ENCODE results near the gene MYD88.

The MYD88 gene

DNA sequence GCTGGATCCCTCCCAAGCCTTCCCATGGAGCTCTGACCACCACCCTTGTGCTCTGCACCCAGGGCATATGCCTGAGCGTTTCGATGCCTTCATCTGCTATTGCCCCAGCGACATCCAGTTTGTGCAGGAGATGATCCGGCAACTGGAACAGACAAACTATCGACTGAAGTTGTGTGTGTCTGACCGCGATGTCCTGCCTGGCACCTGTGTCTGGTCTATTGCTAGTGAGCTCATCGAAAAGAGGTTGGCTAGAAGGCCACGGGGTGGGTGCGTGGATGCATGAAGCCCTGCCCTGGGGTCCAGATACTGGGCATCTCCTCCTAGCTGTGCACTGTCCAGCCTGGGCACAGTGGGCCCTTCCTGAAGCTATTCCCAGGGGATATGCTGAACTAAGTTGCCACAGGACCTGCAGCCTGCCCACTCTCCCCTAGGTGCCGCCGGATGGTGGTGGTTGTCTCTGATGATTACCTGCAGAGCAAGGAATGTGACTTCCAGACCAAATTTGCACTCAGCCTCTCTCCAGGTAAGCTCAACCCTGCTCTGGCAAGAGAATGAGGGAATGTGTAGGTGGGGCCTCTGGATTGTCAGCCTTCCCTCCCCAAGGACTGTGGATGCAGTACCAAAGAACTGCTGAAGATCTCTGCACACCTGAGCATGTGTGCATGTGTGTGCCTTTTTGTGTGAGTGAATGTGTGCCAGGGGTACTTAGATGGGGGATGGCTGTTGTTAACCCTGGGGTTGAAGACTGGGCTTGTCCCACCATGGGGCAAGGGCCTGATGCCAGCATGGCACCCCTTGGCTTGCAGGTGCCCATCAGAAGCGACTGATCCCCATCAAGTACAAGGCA, 2.1 kb downstream of the MYD88 start:
- H3K9ac ChIP-seq (ENCODE audit: low read depth, low read length), result no peak overlapping the region

DNA sequence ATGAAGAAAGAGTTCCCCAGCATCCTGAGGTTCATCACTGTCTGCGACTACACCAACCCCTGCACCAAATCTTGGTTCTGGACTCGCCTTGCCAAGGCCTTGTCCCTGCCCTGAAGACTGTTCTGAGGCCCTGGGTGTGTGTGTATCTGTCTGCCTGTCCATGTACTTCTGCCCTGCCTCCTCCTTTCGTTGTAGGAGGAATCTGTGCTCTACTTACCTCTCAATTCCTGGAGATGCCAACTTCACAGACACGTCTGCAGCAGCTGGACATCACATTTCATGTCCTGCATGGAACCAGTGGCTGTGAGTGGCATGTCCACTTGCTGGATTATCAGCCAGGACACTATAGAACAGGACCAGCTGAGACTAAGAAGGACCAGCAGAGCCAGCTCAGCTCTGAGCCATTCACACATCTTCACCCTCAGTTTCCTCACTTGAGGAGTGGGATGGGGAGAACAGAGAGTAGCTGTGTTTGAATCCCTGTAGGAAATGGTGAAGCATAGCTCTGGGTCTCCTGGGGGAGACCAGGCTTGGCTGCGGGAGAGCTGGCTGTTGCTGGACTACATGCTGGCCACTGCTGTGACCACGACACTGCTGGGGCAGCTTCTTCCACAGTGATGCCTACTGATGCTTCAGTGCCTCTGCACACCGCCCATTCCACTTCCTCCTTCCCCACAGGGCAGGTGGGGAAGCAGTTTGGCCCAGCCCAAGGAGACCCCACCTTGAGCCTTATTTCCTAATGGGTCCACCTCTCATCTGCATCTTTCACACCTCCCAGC, 2.9 kb downstream of the MYD88 start:
- Histone ChIP-seq H3K4me2 (ENCODE audit: low read length) (no peak overlapping the region), H3K4me3 (ENCODE audit: low read length) (no peak overlapping the region), H3K27me3 (ENCODE audit: control insufficient read depth, insufficient read depth, low read length) (no peaks in the 10 kb centered on the region), H3K36me3 (ENCODE audit: insufficient read depth, low read length) (peaks cover 12% of the 10 kb centered on the region), H3K9ac (ENCODE audit: low read depth, low read length) (no peak overlapping the region), H3K9me3 (replicated peaks; ENCODE audit: low read length) (no peaks in the 10 kb centered on the region), H3K4me1 (ENCODE audit: control insufficient read depth, insufficient read depth, low read length) (peaks cover 16% of the 10 kb centered on the region)

More for the DNA sequence above, 2.1 kb downstream of the MYD88 start:
- Histone ChIP-seq H3K36me3 (ENCODE audit: insufficient read depth, low read length) (peaks cover 12% of the 10 kb centered on the region), H3K4me3 (ENCODE audit: low read length) (no peak overlapping the region), H3K4me2 (ENCODE audit: low read length) (no peak overlapping the region), H3K4me1 (ENCODE audit: control insufficient read depth, insufficient read depth, low read length) (peaks cover 21% of the 10 kb centered on the region), H3K27me3 (ENCODE audit: control insufficient read depth, insufficient read depth, low read length) (no peaks in the 10 kb centered on the region), H3K9me3 (replicated peaks; ENCODE audit: low read length) (no peaks in the 10 kb centered on the region)

DNA sequence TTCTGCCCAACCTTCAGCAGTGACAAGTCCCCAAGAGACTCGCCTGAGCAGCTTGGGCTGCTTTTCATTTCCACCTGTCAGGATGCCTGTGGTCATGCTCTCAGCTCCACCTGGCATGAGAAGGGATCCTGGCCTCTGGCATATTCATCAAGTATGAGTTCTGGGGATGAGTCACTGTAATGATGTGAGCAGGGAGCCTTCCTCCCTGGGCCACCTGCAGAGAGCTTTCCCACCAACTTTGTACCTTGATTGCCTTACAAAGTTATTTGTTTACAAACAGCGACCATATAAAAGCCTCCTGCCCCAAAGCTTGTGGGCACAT, 3.5 kb downstream of the MYD88 start:
- peaks cover 12% of the 10 kb centered on the region for H3K36me3 ChIP-seq (ENCODE audit: insufficient read depth, low read length)
- H3K9ac ChIP-seq (ENCODE audit: low read depth, low read length), result no peak overlapping the region
- no peak overlapping the region for H3K4me3 ChIP-seq (ENCODE audit: low read length)
- H3K4me1 ChIP-seq (ENCODE audit: control insufficient read depth, insufficient read depth, low read length), result peaks cover 16% of the 10 kb centered on the region
- H3K4me2 ChIP-seq (ENCODE audit: low read length), result no peak overlapping the region
- no peaks in the 10 kb centered on the region for H3K9me3 ChIP-seq (replicated peaks; ENCODE audit: low read length)
- no peaks in the 10 kb centered on the region for H3K27me3 ChIP-seq (ENCODE audit: control insufficient read depth, insufficient read depth, low read length)

GRCh38 chr3:38142959-38143358, 4.5 kb downstream of the MYD88 start:
- no peaks in the 10 kb centered on the region for H3K9me3 ChIP-seq (replicated peaks; ENCODE audit: low read length)
- no peaks in the 10 kb centered on the region for H3K27me3 ChIP-seq (ENCODE audit: control insufficient read depth, insufficient read depth, low read length)
- peaks cover 12% of the 10 kb centered on the region for H3K36me3 ChIP-seq (ENCODE audit: insufficient read depth, low read length)
- no peak overlapping the region for H3K4me2 ChIP-seq (ENCODE audit: low read length)
- H3K4me1 ChIP-seq (ENCODE audit: control insufficient read depth, insufficient read depth, low read length), result peaks cover 9% of the 10 kb centered on the region
- H3K4me3 ChIP-seq (ENCODE audit: low read length), result no peak overlapping the region
- no peak overlapping the region for H3K9ac ChIP-seq (ENCODE audit: low read depth, low read length)

DNA sequence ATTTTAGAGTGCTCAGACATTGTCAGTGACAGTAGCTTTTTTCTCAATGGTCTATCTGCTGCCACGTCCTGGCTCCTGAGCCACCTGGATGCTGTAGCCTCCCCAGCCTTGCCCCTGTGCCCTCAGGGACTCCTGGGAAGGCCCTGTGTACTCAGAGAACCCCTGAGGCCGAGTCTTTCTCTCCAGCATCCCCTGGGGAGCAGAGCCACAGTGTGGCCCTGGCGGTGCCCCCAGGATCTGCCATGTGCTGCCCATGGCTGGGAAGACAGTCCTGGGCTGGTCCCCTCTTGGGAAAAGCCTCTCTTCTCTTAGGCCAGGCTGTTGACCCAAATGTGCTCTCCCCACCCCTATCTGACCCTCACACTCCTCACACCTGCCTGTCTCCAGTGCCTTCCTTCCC, 5.0 kb downstream of the MYD88 start:
- Histone ChIP-seq H3K4me3 (ENCODE audit: low read length) (no peak overlapping the region), H3K9ac (ENCODE audit: low read depth, low read length) (no peak overlapping the region), H3K4me2 (ENCODE audit: low read length) (no peak overlapping the region), H3K27me3 (ENCODE audit: control insufficient read depth, insufficient read depth, low read length) (no peaks in the 10 kb centered on the region), H3K9me3 (replicated peaks; ENCODE audit: low read length) (no peaks in the 10 kb centered on the region), H3K36me3 (ENCODE audit: insufficient read depth, low read length) (peaks cover 12% of the 10 kb centered on the region), H3K4me1 (ENCODE audit: control insufficient read depth, insufficient read depth, low read length) (peaks cover 6% of the 10 kb centered on the region)

DNA sequence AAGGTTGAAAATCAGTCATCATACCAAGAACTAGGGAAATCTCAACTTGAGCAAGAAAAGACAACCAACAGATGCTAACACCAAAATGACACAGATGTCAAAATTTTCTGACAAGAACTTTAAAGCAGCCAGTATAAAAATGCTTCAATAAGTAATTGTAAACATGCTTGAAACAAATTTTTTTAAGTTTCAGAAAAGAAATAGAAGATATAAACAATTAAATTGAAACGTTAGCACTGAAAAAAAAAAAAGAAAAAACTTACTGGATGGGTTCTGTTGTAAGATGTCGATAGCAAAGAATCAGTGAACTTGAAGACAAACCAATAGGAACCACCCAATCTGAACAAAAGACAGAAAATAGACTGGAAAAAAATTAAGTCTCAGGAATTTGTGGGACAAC, 8.0 kb downstream of the MYD88 start:
- no peaks in the 10 kb centered on the region for H3K27me3 ChIP-seq (ENCODE audit: control insufficient read depth, insufficient read depth, low read length)
- no peak overlapping the region for H3K9ac ChIP-seq (ENCODE audit: low read depth, low read length)
- H3K4me2 ChIP-seq (ENCODE audit: low read length), result no peak overlapping the region
- H3K36me3 ChIP-seq (ENCODE audit: insufficient read depth, low read length), result peaks cover 8% of the 10 kb centered on the region
- H3K9me3 ChIP-seq (replicated peaks; ENCODE audit: low read length), result no peaks in the 10 kb centered on the region
- no peak overlapping the region for H3K4me3 ChIP-seq (ENCODE audit: low read length)
- peaks cover under 1% of the 10 kb centered on the region for H3K4me1 ChIP-seq (ENCODE audit: control insufficient read depth, insufficient read depth, low read length)

DNA sequence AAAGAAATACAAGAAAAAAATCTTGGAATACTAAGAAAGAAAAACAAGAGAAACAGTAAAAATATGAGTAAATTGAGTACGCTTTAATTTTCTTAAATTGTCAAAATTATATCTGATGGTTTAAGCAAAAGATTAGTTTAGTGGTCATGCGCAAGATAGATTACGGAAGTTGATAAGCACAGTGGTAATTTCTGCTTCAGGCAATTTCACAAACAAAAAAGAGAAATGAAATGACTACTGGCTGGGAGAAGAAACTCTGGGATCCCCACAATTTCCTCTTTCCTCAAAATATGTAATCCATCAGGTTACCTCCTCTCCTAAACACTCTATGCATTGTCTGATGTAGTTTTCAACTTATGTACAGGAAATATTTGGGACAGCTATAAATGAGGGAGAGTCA, 9.0 kb downstream of the MYD88 start:
- Histone ChIP-seq H3K4me2 (ENCODE audit: low read length) (no peak overlapping the region), H3K4me1 (ENCODE audit: control insufficient read depth, insufficient read depth, low read length) (peaks cover 6% of the 10 kb centered on the region), H3K27me3 (ENCODE audit: control insufficient read depth, insufficient read depth, low read length) (no peaks in the 10 kb centered on the region), H3K9ac (ENCODE audit: low read depth, low read length) (no peak overlapping the region), H3K4me3 (ENCODE audit: low read length) (no peak overlapping the region), H3K36me3 (ENCODE audit: insufficient read depth, low read length) (no peaks in the 10 kb centered on the region), H3K9me3 (replicated peaks; ENCODE audit: low read length) (no peaks in the 10 kb centered on the region)

GRCh38 chr3:38148311-38148882, 9.9 kb downstream of the MYD88 start:
- Histone ChIP-seq H3K4me3 (ENCODE audit: low read length) (no peak overlapping the region), H3K4me1 (ENCODE audit: control insufficient read depth, insufficient read depth, low read length) (peaks cover 6% of the 10 kb centered on the region)

GRCh38 chr3:38149708-38150107, 11.2 kb downstream of the MYD88 start:
- Histone ChIP-seq H3K4me3 (ENCODE audit: low read length) (no peak overlapping the region), H3K4me2 (ENCODE audit: low read length) (no peak overlapping the region), H3K4me1 (ENCODE audit: control insufficient read depth, insufficient read depth, low read length) (peaks cover 15% of the 10 kb centered on the region), H3K36me3 (ENCODE audit: insufficient read depth, low read length) (no peaks in the 10 kb centered on the region), H3K9me3 (replicated peaks; ENCODE audit: low read length) (no peaks in the 10 kb centered on the region), H3K9ac (ENCODE audit: low read depth, low read length) (no peak overlapping the region), H3K27me3 (ENCODE audit: control insufficient read depth, insufficient read depth, low read length) (no peaks in the 10 kb centered on the region)

More at GRCh38 chr3:38148311-38148882, 9.9 kb downstream of the MYD88 start:
- Histone ChIP-seq H3K4me2 (ENCODE audit: low read length) (no peak overlapping the region), H3K36me3 (ENCODE audit: insufficient read depth, low read length) (no peaks in the 10 kb centered on the region), H3K9me3 (replicated peaks; ENCODE audit: low read length) (no peaks in the 10 kb centered on the region), H3K27me3 (ENCODE audit: control insufficient read depth, insufficient read depth, low read length) (no peaks in the 10 kb centered on the region), H3K9ac (ENCODE audit: low read depth, low read length) (no peak overlapping the region)

- peaks cover 15% of the 10 kb centered on the region for H3K4me1 ChIP-seq (ENCODE audit: control insufficient read depth, insufficient read depth, low read length)
- H3K27me3 ChIP-seq (ENCODE audit: control insufficient read depth, insufficient read depth, low read length), result no peaks in the 10 kb centered on the region
- no peaks in the 10 kb centered on the region for H3K9me3 ChIP-seq (replicated peaks; ENCODE audit: low read length)
- H3K4me3 ChIP-seq (ENCODE audit: low read length), result no peak overlapping the region
- no peak overlapping the region for H3K9ac ChIP-seq (ENCODE audit: low read depth, low read length)
- H3K36me3 ChIP-seq (ENCODE audit: insufficient read depth, low read length), result no peaks in the 10 kb centered on the region
- no peak overlapping the region for H3K4me2 ChIP-seq (ENCODE audit: low read length)
Observed at GRCh38 chr3:38150780-38151528, 12.5 kb downstream of the MYD88 start.

GRCh38 chr3:38151667-38152265, 13.3 kb downstream of the MYD88 start:
- Histone ChIP-seq H3K4me2 (ENCODE audit: low read length) (no peak overlapping the region), H3K4me1 (ENCODE audit: control insufficient read depth, insufficient read depth, low read length) (peaks cover 15% of the 10 kb centered on the region), H3K36me3 (ENCODE audit: insufficient read depth, low read length) (no peaks in the 10 kb centered on the region), H3K9me3 (replicated peaks; ENCODE audit: low read length) (no peaks in the 10 kb centered on the region), H3K4me3 (ENCODE audit: low read length) (no peak overlapping the region), H3K27me3 (ENCODE audit: control insufficient read depth, insufficient read depth, low read length) (no peaks in the 10 kb centered on the region), H3K9ac (ENCODE audit: low read depth, low read length) (no peak overlapping the region)
